MV-4-11 (cell line): ENCODE results near the gene PDYN.
A peak's percentile ranks its signal among the peaks of the same experiment; 100 is the strongest.

ENCODE experiments used
- DNase-seq: peaks from one replicate; lab custom pipeline; 2025; lab: John Stamatoyannopoulos, UW

PDYN gene

GRCh38 chr20:1934721-1935573 is 58.9 kb downstream of the PDYN start:
- DNase-seq: peak; percentile 82

DNA sequence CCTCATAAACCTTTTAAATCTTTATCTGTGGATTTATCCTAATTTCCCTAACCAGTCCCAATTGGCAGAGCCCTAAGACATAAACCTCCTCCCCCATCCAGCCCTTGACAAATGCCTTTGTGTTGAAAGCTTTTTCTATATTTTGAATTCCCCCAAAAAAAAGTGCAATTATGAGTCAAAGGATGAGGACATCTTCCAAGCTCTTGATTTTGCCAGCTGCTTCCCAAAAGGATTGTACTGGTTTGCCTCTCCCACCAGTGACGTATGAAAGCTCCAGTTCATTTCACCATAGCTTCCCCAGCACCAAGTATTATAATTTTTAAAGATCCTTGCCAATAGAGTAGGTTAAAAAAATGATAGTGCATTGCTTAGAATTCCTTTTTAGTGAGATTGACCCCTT is 59.7 kb downstream of the PDYN start:
- DNase-seq: peak; percentile 18

- DNase-seq: no peak
Measured at GRCh38 chr20:1933465-1933870, 60.4 kb downstream of the PDYN start.

GRCh38 chr20:1932971-1933370 is 60.9 kb downstream of the PDYN start:
- no peak for DNase-seq

- DNase-seq: no peak
Measured at GRCh38 chr20:1931830-1932229, 62.0 kb downstream of the PDYN start.

DNA sequence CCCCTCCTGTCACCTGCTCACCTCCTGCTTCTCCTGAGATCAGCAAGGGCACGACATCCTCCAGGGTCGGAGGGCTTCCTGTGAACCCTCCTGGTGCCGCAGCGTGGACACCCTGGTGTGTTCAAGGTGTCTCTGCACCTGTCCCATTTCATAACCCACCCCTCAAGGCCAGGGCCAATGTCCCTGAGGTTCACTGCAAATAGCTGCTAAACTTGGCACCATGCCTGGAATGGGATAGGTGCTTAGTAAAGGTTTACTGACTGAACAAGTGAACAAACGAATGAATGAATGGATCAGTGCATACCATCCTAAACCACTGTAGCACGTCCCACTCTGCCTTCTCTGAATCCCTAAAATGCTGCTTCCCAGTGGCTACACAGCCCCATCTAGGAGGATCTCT is 63.7 kb downstream of the PDYN start:
- no peak for DNase-seq

- DNase-seq: no peak
Measured at GRCh38 chr20:1929460-1929859, 64.4 kb downstream of the PDYN start.

DNA sequence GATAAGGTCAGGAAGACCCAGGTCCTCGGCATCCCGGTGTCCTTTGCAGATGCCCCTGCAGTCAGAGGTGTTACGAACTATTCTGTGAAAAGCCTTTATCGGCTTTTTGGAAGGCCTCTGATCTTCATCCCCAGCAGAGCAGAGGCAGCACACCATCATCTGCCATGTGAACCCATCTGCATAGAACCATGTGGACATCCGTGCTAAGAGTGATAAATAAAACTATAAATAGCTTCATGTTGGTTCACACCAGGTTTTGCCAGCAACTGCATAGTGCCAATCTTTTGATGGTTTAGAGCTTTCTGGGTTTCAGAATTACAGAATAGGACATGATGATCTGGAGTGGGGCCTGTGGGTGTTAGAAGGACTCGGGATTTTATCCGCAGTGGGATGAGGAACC is 65.1 kb downstream of the PDYN start:
- no peak for DNase-seq
